HEK293 (cell line): Measurements from ENCODE around the gene GTF2H2C.

Source experiments
- RBAK ChIP-seq: fragments of 450-650 bp; formaldehyde crosslinking; IDR thresholded peaks from 2 replicates; pipeline ENCODE4 v1.5.1; 2016; ENCODE audit warnings: missing biosample characterization, missing genetic modification characterization
- ZNF23 ChIP-seq: fragments of 450-650 bp; formaldehyde crosslinking; IDR thresholded peaks from 2 replicates; pipeline ENCODE4 v1.5.1; 2016; ENCODE audit warnings: missing biosample characterization, missing genetic modification characterization, borderline replicate concordance
- ZNF274 ChIP-seq, 2 experiments: fragments of 200-500 bp in 1 of 2; fragments of 450-650 bp in 1 of 2; sonication (Bioruptor generic) in 1 of 2; formaldehyde crosslinking in 1 of 2; IDR thresholded peaks; 2 replicates each; pipeline versions ENCODE4 v1.5.1 to v1.6.1; 2014 to 2016; ENCODE audit warnings: borderline replicate concordance in 1 of 2, inconsistent platforms in 1 of 2, low read length in 1 of 2, missing biosample characterization in 1 of 2, missing genetic modification characterization in 1 of 2
- ZNF292 ChIP-seq: fragments of 450-650 bp; formaldehyde crosslinking; IDR thresholded peaks from 2 replicates; pipeline ENCODE4 v1.5.1; 2016; ENCODE audit warnings: low read depth, missing biosample characterization, missing genetic modification characterization, borderline replicate concordance
- ZNF514 ChIP-seq: fragments of 450-650 bp; formaldehyde crosslinking; IDR thresholded peaks from 2 replicates; pipeline ENCODE4 v1.5.1; 2016; ENCODE audit warnings: missing biosample characterization, missing genetic modification characterization

DNA sequence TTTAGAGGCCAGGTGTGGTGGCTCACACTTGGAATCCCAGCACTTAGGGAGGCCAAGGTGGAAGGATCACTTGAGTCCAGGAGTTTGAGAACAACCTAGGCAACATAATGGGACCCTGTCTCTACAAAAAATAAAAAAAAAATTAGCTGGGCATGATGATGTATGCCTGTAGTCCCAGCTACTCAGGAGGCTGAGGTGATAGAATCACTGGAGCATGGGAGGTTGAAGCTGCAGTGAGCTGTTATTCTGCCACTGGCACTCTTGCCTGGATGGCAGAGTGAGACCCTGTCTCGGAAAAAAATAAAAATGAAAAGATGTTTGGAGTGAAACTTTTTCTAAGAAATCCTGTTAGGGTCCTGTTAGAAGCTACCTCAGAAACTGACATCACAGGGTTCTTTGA, 43.2 kb upstream of the GTF2H2C start:
- TF ChIP-seq RBAK (tag by site-specific recombination) (no peak), ZNF514 (tag by site-specific recombination) (no peak), ZNF292 (tag by site-specific recombination) (no peak), ZNF23 (tag by site-specific recombination) (no peak), ZNF274 (IDR thresholded peaks at IDR 0.05; ENCODE audit: low read length) (no peak), ZNF274 (tag by site-specific recombination; IDR thresholded peaks at IDR 0.05; ENCODE audit: borderline replicate concordance) (no peak)
